ENCODE measurements around the gene NOTCH4.

DNA sequence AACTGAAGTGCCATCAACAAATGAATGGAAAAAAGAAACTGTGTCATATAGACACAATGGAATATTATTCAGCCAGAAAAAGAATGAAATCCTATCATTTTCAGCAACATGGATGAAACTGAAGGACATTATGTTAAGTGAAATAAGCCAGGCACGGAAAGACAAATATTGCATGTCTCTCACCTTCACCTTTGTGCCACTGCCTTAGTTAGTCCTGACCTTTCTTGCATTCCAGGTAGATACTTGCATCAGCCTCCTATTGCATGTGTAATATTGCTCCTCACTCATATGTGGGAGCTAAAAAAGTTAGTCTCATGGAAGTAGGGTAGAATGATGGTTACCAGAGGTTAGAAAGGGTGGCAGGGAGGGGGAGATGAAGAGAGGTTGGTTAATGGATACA, 14.9 kb downstream of the NOTCH4 start:
- TF ChIP-seq, protein P1, sequence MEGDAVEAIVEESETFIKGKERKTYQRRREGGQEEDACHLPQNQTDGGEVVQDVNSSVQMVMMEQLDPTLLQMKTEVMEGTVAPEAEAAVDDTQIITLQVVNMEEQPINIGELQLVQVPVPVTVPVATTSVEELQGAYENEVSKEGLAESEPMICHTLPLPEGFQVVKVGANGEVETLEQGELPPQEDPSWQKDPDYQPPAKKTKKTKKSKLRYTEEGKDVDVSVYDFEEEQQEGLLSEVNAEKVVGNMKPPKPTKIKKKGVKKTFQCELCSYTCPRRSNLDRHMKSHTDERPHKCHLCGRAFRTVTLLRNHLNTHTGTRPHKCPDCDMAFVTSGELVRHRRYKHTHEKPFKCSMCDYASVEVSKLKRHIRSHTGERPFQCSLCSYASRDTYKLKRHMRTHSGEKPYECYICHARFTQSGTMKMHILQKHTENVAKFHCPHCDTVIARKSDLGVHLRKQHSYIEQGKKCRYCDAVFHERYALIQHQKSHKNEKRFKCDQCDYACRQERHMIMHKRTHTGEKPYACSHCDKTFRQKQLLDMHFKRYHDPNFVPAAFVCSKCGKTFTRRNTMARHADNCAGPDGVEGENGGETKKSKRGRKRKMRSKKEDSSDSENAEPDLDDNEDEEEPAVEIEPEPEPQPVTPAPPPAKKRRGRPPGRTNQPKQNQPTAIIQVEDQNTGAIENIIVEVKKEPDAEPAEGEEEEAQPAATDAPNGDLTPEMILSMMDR (IDR thresholded peaks at IDR 0.05; ENCODE audit: low read depth, low read length) = no peak
- TF ChIP-seq MAX (IDR thresholded peaks at IDR 0.05; ENCODE audit: low read depth, low read length) (no peak), POLR2A (IDR thresholded peaks at IDR 0.05; ENCODE audit: extremely low read depth, insufficient read length) (no peak), MYC (IDR thresholded peaks at IDR 0.05; ENCODE audit: low read depth, low read length) (no peak)
